K562 (cell line): Measurements from ENCODE around the gene ABHD16A. TPM values are rescaled to one million over a fixed set of nuclear protein-coding genes. Genes with fewer than 3 reads are reported as not detected.

ENCODE experiments used
- BCOR ChIP-seq: fragments of 450-650 bp; IDR thresholded peaks from 2 replicates; pipeline ENCODE4 v1.6.1; 2016
- COPS2 ChIP-seq: fragments of 450-650 bp; conservative IDR thresholded peaks from 2 replicates; pipeline ENCODE4 v1.6.1; 2016; ENCODE audit warnings: mild to moderate bottlenecking, moderate library complexity
- CREB3L1 ChIP-seq: fragments of 450-650 bp; IDR thresholded peaks from 2 replicates; pipeline ENCODE4 v1.6.1; 2014; ENCODE audit warnings: low read depth, mild to moderate bottlenecking, moderate library complexity, borderline replicate concordance
- CREBBP ChIP-seq: IDR thresholded peaks from one replicate; pipeline ENCODE4 v1.6.1; 2012; ENCODE audit warnings: low read depth, mild to moderate bottlenecking, control low read depth, inconsistent platforms, low read length
- ERF ChIP-seq: fragments of 450-650 bp; formaldehyde crosslinking; IDR thresholded peaks from 2 replicates; pipeline ENCODE4 v1.4.0; 2020; ENCODE audit warnings: mild to moderate bottlenecking, mixed read lengths
- FOS ChIP-seq: IDR thresholded peaks from 3 replicates; pipeline ENCODE4 v1.6.1; 2011; ENCODE audit not compliant: insufficient read length; ENCODE audit errors: extremely low read depth
- HMG20A ChIP-seq: fragments of 450-650 bp; formaldehyde crosslinking; conservative IDR thresholded peaks from 2 replicates; pipeline ENCODE4 v1.4.0; 2020; ENCODE audit warnings: mild to moderate bottlenecking, mixed read lengths
- MAX ChIP-seq: sonication (generic); formaldehyde crosslinking; IDR thresholded peaks from 2 replicates; pipeline ENCODE4 v1.9.0; 2022; ENCODE audit warnings: mild to moderate bottlenecking, missing genetic modification reagents
- MCM7 ChIP-seq, 2 experiments: fragments of 450-650 bp; IDR thresholded peaks; 2 replicates each; pipeline ENCODE4 v1.6.1; 2016 to 2018
- SIN3B ChIP-seq: fragments of 450-650 bp; IDR thresholded peaks from 2 replicates; pipeline ENCODE4 v1.6.1; 2017; ENCODE audit warnings: low read depth, mild to moderate bottlenecking, moderate library complexity
- SIX5 ChIP-seq, 2 experiments: IDR thresholded peaks; 2 replicates each; pipeline ENCODE4 v1.6.1; 2011; ENCODE audit warnings: low read length in 2 of 2, borderline replicate concordance in 1 of 2, low read depth in 1 of 2, mild to moderate bottlenecking in 1 of 2, moderate library complexity in 1 of 2; ENCODE audit not compliant: insufficient read depth in 1 of 2
- SMAD4 ChIP-seq: fragments of 250-450 bp; sonication (Bioruptor Pico); conservative IDR thresholded peaks from 2 replicates; pipeline ENCODE4 v1.8.0; 2021; ENCODE audit warnings: inconsistent platforms, mild to moderate bottlenecking, moderate library complexity
- SMARCB1 ChIP-seq: IDR thresholded peaks from 2 replicates; pipeline ENCODE4 v1.6.1; 2011; ENCODE audit warnings: improper control_type of control experiment, low read depth; ENCODE audit not compliant: insufficient read length
- THAP12 ChIP-seq: fragments of 250-450 bp; sonication (Bioruptor Pico); IDR thresholded peaks from 2 replicates; pipeline ENCODE4 v1.9.0; 2021; ENCODE audit warnings: mild to moderate bottlenecking, inconsistent platforms
- U2AF1 ChIP-seq: fragments of 200-400 bp; formaldehyde crosslinking; optimal IDR thresholded peaks from 2 replicates; pipeline ENCODE3; 2017; ENCODE audit warnings: mild to moderate bottlenecking, low read depth, low read length, moderate library complexity
- ZBTB8A ChIP-seq: fragments of 450-650 bp; IDR thresholded peaks from 2 replicates; pipeline ENCODE4 v1.6.1; 2018; ENCODE audit warnings: mild to moderate bottlenecking, moderate library complexity; ENCODE audit not compliant: partially characterized antibody
- ZNF780A ChIP-seq: fragments of 250-450 bp; sonication (Bioruptor Pico); IDR thresholded peaks from 2 replicates; pipeline ENCODE4 v1.5.0; 2021; ENCODE audit warnings: mild to moderate bottlenecking
- polyA plus RNA-seq, 8 experiments: library from polyadenylated mRNA; depleted of rRNA in 4 of 8; stranded (reverse) in 5 of 8; unstranded in 3 of 8; fragments of >200 nt; fragmentation: Nextera tagmentation in 2 of 8; fragmentation: Illumina TruSeq in 1 of 8; extraction: Ambion mirVana in 2 of 8; extraction: Trizol in 1 of 8; gene quantifications; 2 replicates each; pipeline versions ENCODE4 v1.2.1 to v1.2.3, GENCODE V29; 2011 to 2014; ENCODE audit warnings: inconsistent platforms in 1 of 8, missing spikeins in 1 of 8
- total RNA-seq, 7 experiments: library from RNA; depleted of rRNA in 6 of 7; stranded (reverse); fragments of >200 nt in 6 of 7; fragmentation: Illumina TruSeq in 2 of 7; extraction: Trizol in 2 of 7; gene quantifications; 2 replicates each; pipeline versions ENCODE4 v1.2.1 to v1.2.3, GENCODE V29; 2011 to 2021; ENCODE audit warnings: low replicate concordance in 1 of 7

ABHD16A gene
- total and polyA plus RNA-seq, 9 of the 15 experiments (the other 6 are each of a cell fraction or from before 2014, with no cell fraction given): 25.8 to 120 (median 81.6) TPM

- TF ChIP-seq ZBTB8A (no peak), MAX (no peak), HMG20A (CRISPR knock-in tag) (no peak), SIN3B (no peak), BCOR (peak; percentile 96), COPS2 (no peak), MCM7 (IDR thresholded peaks at IDR 0.05) (no peak), ERF (no peak), U2AF1 (no peak), FOS (peak; percentile 73), CREB3L1 (peak; percentile 50; the same call in 1 of the 2 replicates), THAP12 (CRISPR knock-in tag) (peak; percentile 68), SMAD4 (CRISPR knock-in tag) (peak; percentile 55), SIX5 (IDR thresholded peaks at IDR 0.05; ENCODE audit: borderline replicate concordance in 1 of 2, insufficient read depth in 1 of 2, low read depth in 1 of 2, low read length in 2 of 2) (no peak), SMARCB1 (peak; percentile 100), CREBBP (no peak), ZNF780A (CRISPR knock-in tag) (peak; percentile 38; the same call in 1 of the 2 replicates)
Observed at GRCh38 chr6:31690231-31691077, 12.7 kb downstream of the ABHD16A start (continued).
